Putamen (tissue), 1 donor: ENCODE measurements around the gene FAM184A.
"Not testable (repeated sequence)": the region's sequence is repeated elsewhere in the genome, so short reads cannot be mapped to it uniquely, and the experiment has no call there.

Source experiments
- DNase-seq: peaks from one replicate; pipeline ENCODE4 v3.0.0-alpha.2; 2016; ENCODE audit warnings: low spot score

Gene FAM184A

DNA sequence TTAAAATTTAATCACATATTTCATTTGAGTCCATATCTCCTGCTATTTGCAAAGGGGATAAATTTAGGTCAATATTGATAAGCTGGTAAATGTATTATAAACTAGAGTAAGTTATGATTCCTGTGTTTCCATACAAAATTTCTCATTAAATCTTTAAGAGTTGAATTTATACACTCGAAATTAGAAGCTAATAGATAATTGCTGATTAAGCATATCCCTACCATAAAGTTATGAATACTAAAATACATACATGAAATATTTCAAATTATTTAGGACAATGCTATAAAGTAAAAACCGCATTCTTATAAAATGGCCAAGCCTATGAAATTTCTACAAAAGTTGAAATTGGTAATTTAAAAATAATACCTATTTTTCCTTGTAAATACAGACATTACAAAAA, 71.5 kb downstream of the FAM184A start:
- no peak for DNase-seq

DNA sequence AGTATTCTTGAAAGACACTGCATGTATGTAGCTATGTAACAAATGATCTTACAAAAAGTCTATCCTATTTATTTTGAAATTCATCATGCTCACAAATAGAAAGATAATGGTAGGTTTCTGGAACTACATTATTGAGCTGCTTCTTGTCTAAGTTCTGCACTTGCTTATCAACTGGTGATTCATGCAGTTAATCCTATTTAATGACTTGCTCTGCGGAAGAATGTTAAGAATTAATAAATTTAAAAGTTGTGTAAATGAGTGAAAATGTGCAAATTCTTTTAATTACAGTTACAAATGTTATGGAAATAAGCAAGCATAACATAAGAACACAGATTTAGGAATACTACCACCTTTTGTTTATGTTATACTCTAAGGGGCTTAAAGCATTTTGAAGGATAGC, 76.4 kb downstream of the FAM184A start:
- no peak for DNase-seq

DNA sequence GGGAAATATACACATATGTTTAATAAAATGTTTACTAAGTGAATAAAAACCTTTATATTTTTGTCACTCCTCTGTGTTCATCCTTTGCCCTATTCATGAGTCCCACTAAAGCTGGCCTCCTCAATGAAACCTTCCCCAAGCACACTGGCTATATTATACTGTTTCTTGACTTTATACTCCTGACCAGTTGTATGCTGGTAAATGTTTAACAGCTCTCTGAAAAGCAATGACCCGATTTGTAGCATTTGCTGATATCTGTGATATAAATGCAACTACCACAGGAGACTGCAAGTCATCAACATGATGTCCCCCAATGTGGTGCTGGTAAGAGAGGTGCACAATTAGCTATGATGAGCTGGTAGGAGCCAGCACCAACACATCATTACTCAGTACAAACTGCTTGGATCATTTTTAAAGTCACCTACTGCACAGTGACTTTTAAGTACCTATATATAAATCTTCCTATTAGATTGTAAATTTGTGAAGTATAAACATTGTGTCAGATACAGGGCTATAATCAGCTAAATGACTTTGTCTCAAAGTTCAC, 78.9 kb downstream of the FAM184A start:
- no peak for DNase-seq

DNA sequence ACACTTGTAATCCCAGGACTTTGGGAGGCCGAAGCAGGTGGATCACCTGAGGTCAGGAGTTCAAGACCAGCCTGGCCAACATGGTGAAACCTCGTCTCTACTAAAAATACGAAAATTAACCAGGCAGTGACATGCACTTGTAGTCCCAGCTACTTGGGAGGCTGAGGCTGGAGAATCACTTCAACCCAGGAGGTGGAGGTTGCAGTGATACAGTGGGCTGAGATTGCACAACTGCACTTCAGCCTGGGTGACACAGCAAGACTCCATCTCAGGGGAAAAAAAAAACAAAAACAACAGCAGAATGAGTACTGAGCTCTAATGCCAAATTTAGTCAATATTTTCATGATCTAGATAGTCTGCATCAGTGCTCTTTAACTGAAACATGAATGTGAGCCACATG, 81.0 kb downstream of the FAM184A start:
- DNase-seq, result not testable (repeated sequence)

DNA sequence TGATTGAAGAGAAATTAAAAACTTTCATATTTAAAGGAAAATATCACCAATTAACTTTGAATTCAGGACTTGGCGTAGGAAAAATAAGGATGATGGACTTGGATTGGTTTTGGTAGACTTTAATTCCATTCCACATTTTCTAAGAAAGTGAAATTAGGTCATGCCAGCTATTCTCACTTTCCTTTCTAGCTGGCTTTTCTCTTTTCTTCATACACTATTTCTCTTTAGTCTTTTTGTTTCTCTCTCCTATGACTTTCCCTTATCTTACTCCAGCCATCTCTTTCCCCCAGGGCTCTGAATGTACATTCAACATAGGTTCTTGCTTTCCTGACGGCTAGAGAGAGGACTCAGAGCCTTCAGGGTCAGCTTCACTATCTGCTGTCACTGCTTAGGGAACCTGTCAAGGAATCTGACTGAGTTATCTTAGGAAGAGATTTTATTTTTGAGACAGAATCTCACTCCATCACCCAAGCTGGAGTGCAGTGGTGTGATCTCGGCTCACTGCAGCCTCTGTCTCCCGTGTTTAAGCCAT, 82.1 kb downstream of the FAM184A start:
- DNase-seq, result no peak

DNA sequence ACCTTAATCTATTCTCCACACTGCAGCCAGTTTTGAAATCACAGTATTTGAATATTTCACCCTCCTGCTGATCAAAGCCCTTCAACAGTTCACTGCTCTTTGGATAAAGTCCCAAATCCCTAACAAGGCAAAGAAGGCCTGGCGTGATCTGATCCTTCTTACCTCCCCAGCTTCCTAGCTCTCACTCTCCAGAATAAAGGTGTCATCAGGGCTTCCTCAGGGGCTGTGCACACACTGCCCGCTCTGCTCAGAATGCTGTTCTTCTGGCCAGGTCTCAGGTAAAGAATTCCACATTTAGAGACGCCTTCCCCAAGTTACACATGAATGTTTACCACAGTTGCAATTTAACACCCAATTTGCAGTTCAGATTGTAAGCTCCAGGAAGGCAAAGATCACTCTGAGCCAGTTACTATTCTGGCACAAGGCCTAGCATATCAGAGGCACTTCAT, 84.6 kb downstream of the FAM184A start:
- no peak for DNase-seq

DNA sequence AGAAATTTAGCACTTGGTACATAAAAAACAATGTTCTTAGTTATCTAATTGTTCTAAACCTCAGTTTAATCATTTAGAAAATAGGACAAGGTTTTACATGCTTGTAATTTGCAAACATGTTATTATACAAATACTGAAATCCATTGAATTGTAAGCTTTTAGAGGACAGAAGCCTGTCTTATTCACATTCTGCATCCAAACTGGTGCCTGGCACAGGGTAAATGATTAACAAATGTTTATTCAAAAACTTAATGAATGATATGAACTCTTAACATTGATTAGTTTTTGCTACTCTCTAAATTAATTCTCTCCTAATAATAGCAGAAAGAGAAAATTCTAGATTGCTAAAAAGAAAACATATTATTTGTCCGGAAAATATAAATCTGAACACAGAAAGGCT, 85.1 kb downstream of the FAM184A start:
- DNase-seq, result no peak

DNA sequence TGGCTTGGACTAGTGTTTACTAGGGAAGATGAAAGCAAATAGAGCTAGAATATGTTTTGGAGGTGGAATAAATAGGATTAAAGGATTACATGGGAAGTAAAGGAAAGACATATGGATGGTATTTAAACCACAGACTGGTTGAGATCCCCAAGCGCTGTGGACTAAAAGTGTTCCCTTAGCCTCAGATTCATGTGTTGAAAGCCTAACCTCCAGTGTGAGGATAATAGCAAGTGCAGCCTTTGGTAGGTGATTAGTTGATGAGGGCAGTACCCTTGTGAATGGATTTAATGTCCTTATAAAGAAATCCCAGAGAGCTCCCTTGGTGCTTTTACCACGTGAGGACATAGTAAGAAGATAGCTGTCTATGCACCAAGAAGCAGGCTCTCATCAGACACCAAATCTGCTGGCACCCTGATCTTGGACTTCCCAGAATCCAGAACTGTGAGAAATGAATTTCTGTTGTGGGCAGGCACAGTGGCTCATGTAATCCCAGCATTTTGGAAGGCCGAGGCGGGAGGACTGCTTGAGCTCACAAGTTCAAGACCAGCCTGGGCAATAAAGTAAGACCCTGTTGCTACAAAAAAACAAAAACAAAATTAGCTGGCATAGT, 86.2 kb downstream of the FAM184A start:
- no peak for DNase-seq

DNA sequence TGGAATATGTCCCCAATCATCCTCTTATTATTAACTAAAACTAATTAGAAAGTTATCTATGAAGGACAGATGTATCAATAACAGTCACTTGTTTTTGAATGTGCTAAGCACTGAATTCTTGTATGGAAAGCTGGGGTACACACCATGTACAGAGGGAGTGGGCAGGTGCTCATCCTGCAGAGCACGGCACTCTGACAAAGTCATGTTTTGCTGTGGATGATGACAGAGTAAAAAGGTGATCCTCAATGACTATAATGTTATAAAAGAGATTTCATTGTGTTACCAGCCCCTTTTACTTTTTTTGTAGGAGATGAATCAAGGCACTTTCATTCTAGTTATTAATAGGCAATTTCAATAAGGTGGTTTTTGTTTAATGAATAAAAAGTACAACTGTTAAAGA, 92.2 kb downstream of the FAM184A start:
- no peak for DNase-seq

DNA sequence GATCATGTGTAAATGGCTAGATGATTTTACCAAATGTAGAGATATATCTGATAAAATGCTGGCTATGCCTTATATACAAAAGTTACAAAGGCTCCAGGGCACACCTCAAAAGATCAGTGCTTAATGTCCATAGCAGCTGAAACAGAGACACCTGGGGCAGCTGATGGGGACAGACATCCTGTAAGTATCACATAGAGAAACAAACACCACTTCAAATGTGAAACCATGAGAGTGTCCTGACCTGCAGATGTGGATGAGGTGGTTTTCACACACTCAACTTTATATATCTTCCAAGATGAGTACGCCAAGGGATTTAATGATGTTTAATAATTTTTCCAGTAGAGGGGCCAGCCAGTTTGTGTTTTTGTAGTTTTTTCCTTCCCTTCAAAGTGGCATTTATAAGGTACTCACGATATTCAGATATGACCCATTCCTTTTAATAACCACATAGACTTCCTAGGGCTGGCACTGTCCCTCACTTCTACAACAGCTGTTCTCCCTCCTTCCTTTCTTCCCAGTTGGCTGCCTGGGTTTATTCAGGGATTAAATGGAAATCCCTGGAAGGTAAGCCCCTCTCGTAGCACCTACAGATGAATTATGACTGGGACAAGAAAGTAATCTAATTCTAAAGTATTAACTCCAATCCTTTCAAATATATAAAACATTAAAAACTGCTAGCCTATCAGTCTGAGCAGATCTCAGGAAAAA, 93.2 kb downstream of the FAM184A start:
- no peak for DNase-seq

DNA sequence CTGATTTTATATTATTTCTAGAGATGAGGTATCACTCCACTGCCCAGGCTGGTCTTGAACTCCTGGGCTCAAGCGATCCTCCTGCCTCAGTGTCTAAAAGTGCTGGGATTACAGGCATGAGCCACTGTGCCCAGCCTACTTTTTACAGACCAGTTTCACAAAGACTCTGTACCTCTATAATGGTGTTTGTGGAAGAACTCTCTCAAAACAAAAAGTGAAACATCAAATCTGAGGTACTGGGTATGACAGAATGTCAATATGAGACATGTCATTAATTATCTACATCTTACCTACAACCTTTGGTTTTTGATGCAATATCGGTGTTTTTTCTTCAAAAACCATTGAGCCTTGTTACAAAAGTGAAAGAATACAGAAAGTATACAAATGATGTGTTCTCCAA, 94.1 kb downstream of the FAM184A start:
- no peak for DNase-seq

DNA sequence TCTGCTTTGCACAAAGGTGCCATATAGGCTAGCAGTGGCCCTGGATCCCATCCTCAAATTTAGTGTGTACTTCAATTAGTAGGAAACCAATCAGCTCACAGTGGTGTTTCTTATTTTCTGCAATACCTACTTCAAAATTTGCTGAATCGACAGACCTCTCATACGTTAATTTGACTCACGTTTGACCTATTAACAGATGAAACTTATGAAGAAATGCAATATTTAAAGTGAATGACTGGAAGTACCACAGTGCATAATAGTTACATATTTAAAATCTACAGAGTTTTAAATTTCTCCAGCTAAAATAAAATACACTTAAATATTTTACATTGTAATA, 95.9 kb downstream of the FAM184A start:
- DNase-seq, result no peak

DNA sequence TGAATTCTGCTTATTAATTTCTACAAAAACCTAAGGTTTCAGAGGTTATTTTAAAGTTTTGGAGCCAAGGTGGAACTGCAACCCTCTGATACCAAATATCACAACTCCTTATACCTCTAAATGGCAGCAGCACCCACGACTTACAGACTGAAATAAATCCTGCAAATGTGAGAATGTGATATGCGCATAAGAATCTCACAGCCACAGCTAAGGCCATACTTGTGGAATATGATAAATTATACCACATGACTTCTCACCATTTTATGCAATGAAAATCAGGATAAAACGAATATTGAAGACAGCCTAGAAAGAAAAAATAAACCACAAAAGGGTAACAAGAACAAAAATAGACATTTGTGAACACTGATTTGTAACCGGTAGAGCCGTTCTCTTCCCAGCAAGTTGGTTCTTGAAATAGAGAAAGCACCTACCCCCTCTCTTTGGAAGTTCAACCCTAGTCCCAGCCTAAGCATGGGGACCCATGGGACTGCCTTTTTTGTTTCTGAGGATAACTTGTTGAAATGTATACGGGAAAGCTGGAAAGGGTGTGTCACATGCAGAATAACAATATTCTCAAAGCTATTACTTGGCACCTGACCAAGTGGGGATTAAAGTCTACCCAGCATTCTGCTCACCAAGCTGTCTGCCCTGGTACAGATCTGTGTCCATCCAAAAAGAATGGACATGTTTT, 96.4 kb downstream of the FAM184A start:
- DNase-seq, result no peak

DNA sequence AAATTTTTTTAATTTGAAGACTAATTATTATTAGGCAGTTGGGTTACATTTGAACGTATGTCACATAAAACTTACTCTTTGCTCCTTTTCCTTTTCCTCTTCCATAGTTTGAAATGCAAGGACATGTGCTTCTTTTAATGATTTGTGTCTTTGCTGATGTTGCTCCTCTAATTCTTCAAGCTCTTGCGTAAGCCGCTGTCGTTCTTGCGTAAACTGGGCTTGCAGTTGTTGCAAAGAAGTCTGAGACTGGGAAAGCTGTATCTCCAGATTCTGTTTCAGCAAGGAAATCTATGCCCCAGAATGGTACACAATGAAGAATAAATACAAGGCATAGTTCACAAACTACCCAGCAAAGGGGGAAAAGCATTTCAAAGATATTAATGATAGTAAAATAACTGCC, 98.4 kb downstream of the FAM184A start:
- no peak for DNase-seq

DNA sequence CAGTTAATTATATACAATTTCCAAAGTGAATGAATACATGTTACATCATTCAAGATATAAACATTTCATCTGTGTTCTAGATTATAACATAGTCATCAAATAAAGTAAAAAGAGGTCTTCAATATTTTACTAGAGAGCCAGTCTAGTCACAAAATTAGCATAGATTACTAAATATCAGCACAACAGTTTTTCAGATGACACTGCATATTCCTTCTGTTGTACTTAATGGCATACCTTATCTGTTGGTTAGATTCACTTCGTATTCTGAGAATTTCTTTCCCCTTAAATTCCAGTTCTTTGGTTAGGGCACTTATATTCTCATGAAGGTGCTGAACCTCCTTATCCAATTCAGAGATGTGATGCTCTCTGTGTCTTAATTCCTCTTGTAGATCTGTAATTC, 103.7 kb downstream of the FAM184A start:
- no peak for DNase-seq

DNA sequence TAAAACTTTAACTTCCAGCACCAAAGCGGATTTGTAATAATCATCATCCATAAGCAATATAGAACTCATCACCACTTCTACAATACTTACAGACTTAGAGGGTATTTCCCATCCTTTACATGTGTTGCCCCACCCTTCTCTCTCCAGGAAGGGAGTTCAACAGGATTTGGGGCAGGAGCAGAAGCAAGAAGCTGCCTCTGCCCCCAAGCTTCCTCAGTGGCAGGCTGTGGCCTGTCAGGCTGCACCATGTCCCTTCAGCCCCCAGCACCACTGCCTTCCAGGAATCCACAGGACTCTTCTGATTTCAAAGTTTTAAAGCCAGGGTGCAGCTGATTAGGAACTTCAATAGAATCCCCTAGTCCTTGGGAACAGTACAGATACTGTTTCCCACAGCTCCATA, 106.8 kb downstream of the FAM184A start:
- DNase-seq, result no peak

DNA sequence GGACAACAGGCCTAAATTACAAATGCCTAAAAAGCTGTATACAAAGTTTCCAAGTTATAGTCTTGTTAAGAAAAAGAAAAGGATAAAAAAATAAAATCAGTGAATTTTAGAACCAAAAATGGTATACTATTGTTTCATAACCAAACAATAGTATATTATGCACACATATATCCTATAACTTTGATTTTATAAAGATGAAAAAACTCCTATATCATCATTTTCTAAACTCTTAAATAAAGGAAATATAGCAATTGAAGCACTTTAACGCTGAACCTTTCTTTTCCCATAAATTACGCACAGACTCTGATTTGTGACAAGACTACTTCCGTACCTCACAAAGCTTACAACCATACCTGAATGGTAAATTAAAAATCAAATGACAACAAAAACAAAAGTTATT, 107.6 kb downstream of the FAM184A start:
- DNase-seq, result no peak

DNA sequence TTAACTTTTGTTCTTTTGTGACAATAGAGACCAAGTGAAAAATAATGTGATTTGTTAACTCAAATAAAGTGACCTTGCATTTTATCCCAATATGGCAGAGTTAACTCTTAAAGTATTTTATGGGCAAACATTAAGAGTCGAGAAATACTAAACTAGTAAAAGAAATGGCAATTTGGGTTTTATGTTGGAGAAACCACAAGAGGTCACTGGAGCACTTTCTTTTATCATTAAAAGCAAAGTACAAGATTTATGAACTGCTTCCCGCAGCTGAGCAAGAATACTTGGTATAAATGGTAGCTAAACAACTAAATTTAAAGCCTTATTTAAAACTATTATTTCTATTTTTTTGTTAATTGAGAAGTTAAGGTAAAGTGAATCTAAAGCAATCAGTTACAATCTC, 110.0 kb downstream of the FAM184A start:
- peak; percentile 7 for DNase-seq

DNA sequence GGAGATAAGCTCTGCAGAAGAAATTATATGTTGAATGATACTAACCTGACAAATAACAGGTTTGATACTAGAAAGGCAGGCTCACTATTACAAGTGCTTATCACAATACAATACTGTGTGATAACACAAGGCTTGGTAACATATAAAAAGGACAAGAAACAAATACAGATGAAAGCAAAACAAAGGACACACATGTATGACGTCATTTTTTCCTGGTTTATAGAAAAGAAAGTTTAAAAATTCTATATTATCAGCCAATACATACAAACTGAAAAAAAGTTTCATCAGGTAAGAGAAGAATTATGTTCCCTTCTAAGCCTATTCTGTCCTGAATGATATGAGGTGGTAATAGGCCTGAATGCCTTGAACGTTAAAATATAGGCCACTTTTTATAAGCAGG, 111.2 kb downstream of the FAM184A start:
- DNase-seq, result no peak

DNA sequence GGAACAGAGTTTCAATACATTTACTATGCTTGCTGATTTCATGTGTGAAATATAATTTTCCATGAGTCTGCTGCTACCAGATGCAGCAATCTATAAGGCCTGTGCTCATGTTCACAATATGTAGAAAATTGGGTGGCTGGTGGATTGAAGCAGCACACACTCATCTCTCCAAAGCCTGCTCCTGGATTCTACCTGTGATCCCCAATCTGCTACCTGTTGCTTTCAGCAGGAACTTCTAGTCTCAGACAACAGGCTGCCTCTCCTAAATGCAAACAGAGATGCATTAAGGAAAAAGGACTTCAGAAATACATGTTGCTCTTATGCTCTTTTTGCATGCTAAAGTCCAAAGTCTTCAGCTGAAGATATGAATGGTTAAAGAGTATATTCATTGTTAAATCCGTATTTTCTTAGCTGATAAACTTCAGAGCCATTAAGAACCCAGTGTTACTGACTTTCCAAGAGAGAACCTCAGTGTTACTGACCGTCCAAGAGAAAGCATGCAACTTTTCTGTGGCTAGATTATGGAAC, 112.6 kb downstream of the FAM184A start:
- no peak for DNase-seq

DNA sequence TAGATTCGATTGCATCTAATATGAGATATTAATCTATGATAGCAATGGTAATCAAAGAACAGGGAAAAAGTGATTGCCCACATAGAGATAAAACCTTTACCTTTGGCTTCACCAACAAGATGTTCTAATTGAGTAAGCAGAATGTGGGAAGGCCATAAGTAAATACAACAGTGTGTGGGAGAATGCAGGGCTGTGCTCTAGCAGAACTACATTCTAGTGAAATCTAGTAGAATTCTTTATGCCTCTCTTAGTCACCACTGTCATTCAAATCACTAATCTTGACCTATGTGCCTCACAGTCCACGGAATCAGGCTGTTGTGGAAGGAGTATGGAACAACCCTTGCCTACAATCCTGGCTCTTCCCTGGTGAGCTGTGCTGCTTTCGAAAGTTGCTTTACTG, 113.1 kb downstream of the FAM184A start:
- no peak for DNase-seq

DNA sequence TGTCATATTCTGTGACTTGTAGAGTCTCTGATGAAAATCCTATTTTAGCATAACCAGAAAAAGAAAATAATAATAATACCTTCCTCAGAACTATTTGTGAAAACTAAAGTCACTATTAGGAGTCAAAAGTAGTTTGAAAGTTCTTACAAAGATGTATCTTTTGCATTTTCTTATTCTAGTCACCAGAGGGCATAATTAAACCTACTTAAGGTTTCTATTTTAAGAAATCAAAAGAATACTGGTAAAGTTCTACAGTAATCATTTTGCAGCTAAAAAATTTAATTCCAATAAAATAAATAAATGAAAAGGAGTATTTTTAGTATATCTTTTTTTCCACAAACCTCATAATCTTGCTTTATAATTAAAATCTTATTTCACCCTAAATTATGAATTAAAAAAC, 115.5 kb downstream of the FAM184A start:
- DNase-seq, result no peak

DNA sequence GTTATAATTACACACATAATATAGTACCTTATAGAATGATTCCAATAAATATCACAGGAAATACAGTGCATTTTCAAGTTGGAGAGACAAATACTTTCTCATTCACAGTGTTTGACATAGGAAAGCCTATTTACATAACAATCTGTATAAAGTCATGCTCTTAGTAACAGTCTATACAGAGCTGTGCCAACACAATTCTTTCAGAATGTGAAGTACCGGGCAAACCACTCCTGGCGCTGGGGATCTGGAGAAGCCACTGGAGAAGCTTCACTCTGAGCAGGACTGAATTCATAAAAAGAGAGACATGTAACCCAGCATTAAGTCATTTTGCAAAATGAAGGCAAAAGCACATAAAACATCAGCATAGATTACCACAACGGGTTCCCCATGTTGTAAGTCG, 118.6 kb downstream of the FAM184A start:
- no peak for DNase-seq
